IPS-18c (cell line): Measurements from ENCODE around the gene KIF26B.

Experiments used
- H3K4me3 ChIP-seq: 2 replicates; pipeline ENCODE4 v1.7.0; 2013; ENCODE audit warnings: low read depth, mild to moderate bottlenecking, low read length, moderate library complexity; ENCODE audit not compliant: insufficient read depth
- H3K9me3 ChIP-seq: one replicate; pipeline ENCODE4 v1.6.1; 2013; ENCODE audit warnings: mild to moderate bottlenecking, low read length, moderate library complexity; ENCODE audit not compliant: control insufficient read depth, insufficient read depth

Gene KIF26B

GRCh38 chr1:245212221-245212710 lies 57.5 kb downstream of the KIF26B start:
- peaks cover 4% of the 10 kb centered on the region for H3K9me3 ChIP-seq

GRCh38 chr1:245213066-245213831 lies 58.5 kb downstream of the KIF26B start:
- Histone ChIP-seq H3K4me3 (no peak overlapping the region), H3K9me3 (peaks cover 2% of the 10 kb centered on the region)

More at GRCh38 chr1:245212221-245212710, 57.5 kb downstream of the KIF26B start:
- no peak overlapping the region for H3K4me3 ChIP-seq

- no peaks in the 10 kb centered on the region for H3K9me3 ChIP-seq
These were observed 60.3 kb downstream of the KIF26B start for GRCh38 chr1:245215071-245215470.

GRCh38 chr1:245216366-245217115 lies 61.8 kb downstream of the KIF26B start:
- Histone ChIP-seq H3K9me3 (no peaks in the 10 kb centered on the region), H3K4me3 (no peak overlapping the region)

More at GRCh38 chr1:245215071-245215470, 60.3 kb downstream of the KIF26B start:
- no peak overlapping the region for H3K4me3 ChIP-seq

- H3K4me3 ChIP-seq, result no peak overlapping the region
- H3K9me3 ChIP-seq, result no peaks in the 10 kb centered on the region
These were observed 63.2 kb downstream of the KIF26B start for GRCh38 chr1:245217853-245218608.

- Histone ChIP-seq H3K4me3 (no peak overlapping the region), H3K9me3 (no peaks in the 10 kb centered on the region)
These were observed 65.7 kb downstream of the KIF26B start for GRCh38 chr1:245220381-245220985.

- no peaks in the 10 kb centered on the region for H3K9me3 ChIP-seq
These were observed 67.0 kb downstream of the KIF26B start for GRCh38 chr1:245221805-245222204.

GRCh38 chr1:245222931-245223595 lies 68.3 kb downstream of the KIF26B start:
- no peak overlapping the region for H3K4me3 ChIP-seq
- no peaks in the 10 kb centered on the region for H3K9me3 ChIP-seq

More at GRCh38 chr1:245221805-245222204, 67.0 kb downstream of the KIF26B start:
- H3K4me3 ChIP-seq, result no peak overlapping the region

- Histone ChIP-seq H3K9me3 (no peaks in the 10 kb centered on the region), H3K4me3 (no peak overlapping the region)
These were observed 70.8 kb downstream of the KIF26B start for GRCh38 chr1:245225322-245226202.

- H3K9me3 ChIP-seq, result no peaks in the 10 kb centered on the region
- H3K4me3 ChIP-seq, result no peak overlapping the region
These were observed 71.4 kb downstream of the KIF26B start for GRCh38 chr1:245226203-245226499.

GRCh38 chr1:245229051-245229450 lies 74.3 kb downstream of the KIF26B start:
- Histone ChIP-seq H3K4me3 (no peak overlapping the region), H3K9me3 (peaks cover 2% of the 10 kb centered on the region)

- H3K9me3 ChIP-seq, result peaks cover 2% of the 10 kb centered on the region
- H3K4me3 ChIP-seq, result no peak overlapping the region
These were observed 78.1 kb downstream of the KIF26B start for GRCh38 chr1:245232931-245233330.

GRCh38 chr1:245234217-245235081 lies 79.7 kb downstream of the KIF26B start:
- Histone ChIP-seq H3K9me3 (peaks cover 2% of the 10 kb centered on the region), H3K4me3 (no peak overlapping the region)

GRCh38 chr1:245235156-245235555 lies 80.4 kb downstream of the KIF26B start:
- Histone ChIP-seq H3K4me3 (no peak overlapping the region), H3K9me3 (peaks cover 2% of the 10 kb centered on the region)

GRCh38 chr1:245240648-245241165 lies 85.9 kb downstream of the KIF26B start:
- no peaks in the 10 kb centered on the region for H3K9me3 ChIP-seq
- no peak overlapping the region for H3K4me3 ChIP-seq
